GM23338 (cell line): Measurements from ENCODE around the gene TM7SF3. TPM values are rescaled to one million over a fixed set of nuclear protein-coding genes. Genes with fewer than 3 reads are reported as not detected.

Source experiments
- ATAC-seq: fragments of 200-7000 bp; cut with Tn5 transposase; 3 replicates; pipeline ENCODE4 v1.9.1; 2020
- DNase-seq: peaks from one replicate; pipeline ENCODE4 v3.0.0-alpha.2; 2015; ENCODE audit warnings: low spot score
- H2AFZ ChIP-seq: fragments of 200-600 bp; sonication (generic); 2 replicates; pipeline ENCODE4 v1.8.0; 2016; ENCODE audit warnings: antibody characterized with exemption, mild to moderate bottlenecking, moderate library complexity
- H3F3A ChIP-seq: fragments of 200-600 bp; sonication (generic); replicated peaks from 2 replicates; pipeline ENCODE4 v1.8.0; 2017; ENCODE audit warnings: antibody characterized with exemption, mixed run types, low read depth
- H3K27ac ChIP-seq: fragments of 200-600 bp; sonication (generic); 2 replicates; pipeline ENCODE4 v1.6.1; 2016; ENCODE audit warnings: low read depth
- H3K27me3 ChIP-seq: fragments of 200-600 bp; sonication (generic); 2 replicates; pipeline ENCODE4 v1.8.0; 2016; ENCODE audit warnings: mild to moderate bottlenecking, mixed run types, moderate library complexity; ENCODE audit not compliant: insufficient read depth
- H3K36me3 ChIP-seq: fragments of 200-600 bp; sonication (generic); 2 replicates; pipeline ENCODE4 v1.8.0; 2016; ENCODE audit warnings: mild to moderate bottlenecking; ENCODE audit not compliant: insufficient read depth
- H3K4me1 ChIP-seq: fragments of 200-600 bp; sonication (generic); 2 replicates; pipeline ENCODE4 v1.8.0; 2016; ENCODE audit warnings: mild to moderate bottlenecking, moderate library complexity; ENCODE audit not compliant: insufficient read depth
- H3K4me2 ChIP-seq: fragments of 200-600 bp; sonication (generic); 2 replicates; pipeline ENCODE4 v1.7.1; 2017; ENCODE audit warnings: mixed run types
- H3K4me3 ChIP-seq: fragments of 200-600 bp; sonication (generic); 2 replicates; pipeline ENCODE4 v1.6.1; 2016; ENCODE audit warnings: mixed run types
- H3K79me2 ChIP-seq: fragments of 200-600 bp; sonication (generic); replicated peaks from 2 replicates; pipeline ENCODE4 v1.8.0; 2017; ENCODE audit warnings: mild to moderate bottlenecking; ENCODE audit not compliant: insufficient read depth
- H3K9me2 ChIP-seq: fragments of 200-600 bp; sonication (generic); 2 replicates; pipeline ENCODE4 v1.8.0; 2017; ENCODE audit not compliant: insufficient read depth
- H4K20me1 ChIP-seq: fragments of 200-600 bp; sonication (generic); replicated peaks from 2 replicates; pipeline ENCODE4 v1.8.0; 2017; ENCODE audit warnings: mild to moderate bottlenecking; ENCODE audit not compliant: insufficient read depth
- H3K27ac Mint-ChIP-seq: 2 replicates; pipeline ENCODE4 v1.8.0; 2020; ENCODE audit warnings: inconsistent platforms, mild to moderate bottlenecking, moderate library complexity, mixed read lengths
- H3K27me3 Mint-ChIP-seq: 3 replicates; pipeline ENCODE4 v1.8.0; 2022; ENCODE audit warnings: low read depth, mild to moderate bottlenecking, moderate library complexity, mixed read lengths, inconsistent platforms; ENCODE audit not compliant: insufficient read depth, poor library complexity
- H3K36me3 Mint-ChIP-seq: 3 replicates; pipeline ENCODE4 v1.8.0; 2021; ENCODE audit warnings: low read depth, mild to moderate bottlenecking, inconsistent platforms, moderate library complexity, mixed read lengths
- H3K4me1 Mint-ChIP-seq: 3 replicates; pipeline ENCODE4 v1.8.0; 2020; ENCODE audit warnings: mild to moderate bottlenecking, inconsistent platforms, mixed read lengths
- H3K4me3 Mint-ChIP-seq: 3 replicates; pipeline ENCODE4 v1.8.0; 2021; ENCODE audit warnings: moderate library complexity, mild to moderate bottlenecking, inconsistent platforms, mixed read lengths
- H3K9me3 Mint-ChIP-seq: 3 replicates; pipeline ENCODE4 v1.8.0; 2020; ENCODE audit warnings: moderate library complexity, mild to moderate bottlenecking, inconsistent platforms, mixed read lengths
- CTCF ChIP-seq, 2 experiments: fragments of 200-600 bp in 1 of 2; sonication (generic) in 1 of 2; conservative IDR thresholded peaks; 2 replicates each; pipeline versions ENCODE4 v1.5.1 to v1.6.1; 2016 to 2017; ENCODE audit warnings: antibody characterized with exemption in 2 of 2, low read depth in 2 of 2, mild to moderate bottlenecking in 2 of 2, moderate library complexity in 1 of 2
- ETS1 ChIP-seq: IDR thresholded peaks from 2 replicates; pipeline ENCODE4 v1.6.1; 2016; ENCODE audit warnings: antibody characterized with exemption
- EZH2 ChIP-seq: fragments of 200-600 bp; sonication (generic); IDR thresholded peaks from one replicate; pipeline ENCODE4 v1.8.0; 2017; ENCODE audit warnings: antibody characterized with exemption, mild to moderate bottlenecking, low read depth; ENCODE audit not compliant: unreplicated experiment
- EZH2phosphoT487 ChIP-seq: fragments of 200-600 bp; sonication (generic); IDR thresholded peaks from one replicate; pipeline ENCODE4 v1.8.1; 2018; ENCODE audit warnings: antibody characterized with exemption; ENCODE audit not compliant: unreplicated experiment
- NANOG ChIP-seq: IDR thresholded peaks from 2 replicates; pipeline ENCODE4 v1.6.1; 2016; ENCODE audit warnings: antibody characterized with exemption, borderline replicate concordance
- POLR2AphosphoS5 ChIP-seq: IDR thresholded peaks from 2 replicates; pipeline ENCODE4 v1.6.1; 2016; ENCODE audit warnings: antibody characterized with exemption, low read depth
- REST ChIP-seq: IDR thresholded peaks from one replicate; pipeline ENCODE4 v1.6.1; 2018; ENCODE audit warnings: antibody characterized with exemption; ENCODE audit not compliant: unreplicated experiment
- STAT1 ChIP-seq: IDR thresholded peaks from one replicate; pipeline ENCODE4 v1.6.1; 2016; ENCODE audit warnings: antibody characterized with exemption; ENCODE audit not compliant: unreplicated experiment
- ZNF114 ChIP-seq: fragments of 250-450 bp; sonication (Bioruptor Pico); IDR thresholded peaks from 2 replicates; pipeline ENCODE4 v1.5.0; 2020; ENCODE audit warnings: mild to moderate bottlenecking, moderate library complexity
- ZNF331 ChIP-seq: fragments of 250-450 bp; sonication (Bioruptor Pico); IDR thresholded peaks from 2 replicates; pipeline ENCODE4 v1.5.0; 2020; ENCODE audit warnings: low read depth, mild to moderate bottlenecking, moderate library complexity
- polyA plus RNA-seq: library from polyadenylated mRNA; unstranded; fragments of >200 nt; fragmentation: Nextera tagmentation; extraction: Ambion mirVana; gene quantifications from 2 replicates; pipeline ENCODE4 v1.2.1, GENCODE V29; 2016
- total RNA-seq: library from RNA; depleted of rRNA; stranded (reverse); fragments of >200 nt; shearing (Covaris generic); gene quantifications from 2 replicates; pipeline ENCODE4 v1.2.3, GENCODE V29; 2014

TM7SF3 gene
- total and polyA plus RNA-seq, 2 experiments from 2014 or later, result 30.3 to 121 TPM

- no peak for ATAC-seq
- TF ChIP-seq EZH2phosphoT487 (no peak), STAT1 (no peak), ZNF114 (CRISPR knock-in tag) (no peak)
These were observed 38.0 kb upstream of the TM7SF3 start for GRCh38 chr12:27052176-27052575.

GRCh38 chr12:27048822-27049752 is 34.9 kb upstream of the TM7SF3 start:
- Mint-ChIP-seq H3K9me3 (no peaks in the 10 kb centered on the region), H3K4me1 (no peaks in the 10 kb centered on the region), H3K27me3 (no peaks in the 10 kb centered on the region), H3K27ac (no peak overlapping the region), H3K36me3 (no peaks in the 10 kb centered on the region), H3K4me3 (no peak overlapping the region)
- Histone ChIP-seq H2AFZ (peak overlapping the region; percentile 84; the same call in 1 of the 2 replicates), H3K4me2 (no peak overlapping the region), H3K9me2 (no peaks in the 10 kb centered on the region), H3K79me2 (no peaks in the 10 kb centered on the region), H3K27ac (no peak overlapping the region), H3F3A (no peaks in the 10 kb centered on the region), H3K4me3 (no peak overlapping the region), H3K36me3 (no peaks in the 10 kb centered on the region), H3K4me1 (no peaks in the 10 kb centered on the region), H4K20me1 (no peaks in the 10 kb centered on the region), H3K27me3 (no peaks in the 10 kb centered on the region)
- DNase-seq (no peak), ATAC-seq (no peak)
- TF ChIP-seq CTCF (conservative IDR thresholded peaks at IDR 0.05; ENCODE audit: low read depth in 2 of 2), result no peak
- no peak for TF ChIP-seq REST
- TF ChIP-seq POLR2AphosphoS5, result no peak
- no peak for TF ChIP-seq ETS1
- TF ChIP-seq ZNF331, result no peak
- no peak for TF ChIP-seq ZNF114 (CRISPR knock-in tag)
- TF ChIP-seq EZH2, result no peak
- no peak for TF ChIP-seq NANOG
- no peak for TF ChIP-seq EZH2phosphoT487

More at GRCh38 chr12:27052176-27052575, 38.0 kb upstream of the TM7SF3 start:
- no peaks in the 10 kb centered on the region for H3K36me3 Mint-ChIP-seq
- Histone ChIP-seq H4K20me1 (no peaks in the 10 kb centered on the region), H3K4me1 (no peaks in the 10 kb centered on the region), H3K36me3 (no peaks in the 10 kb centered on the region), H3F3A (no peaks in the 10 kb centered on the region), H3K4me3 (no peak overlapping the region), H3K79me2 (no peaks in the 10 kb centered on the region), H2AFZ (no peak overlapping the region), H3K27ac (no peak overlapping the region), H3K9me2 (no peaks in the 10 kb centered on the region), H3K4me2 (no peak overlapping the region), H3K27me3 (no peaks in the 10 kb centered on the region)
- no peak overlapping the region for H3K4me3 Mint-ChIP-seq
- no peaks in the 10 kb centered on the region for H3K27me3 Mint-ChIP-seq
- no peak for DNase-seq
- H3K27ac Mint-ChIP-seq, result no peak overlapping the region
- H3K9me3 Mint-ChIP-seq, result no peaks in the 10 kb centered on the region
- H3K4me1 Mint-ChIP-seq, result no peaks in the 10 kb centered on the region
